ENCODE measurements around the gene PDHB. TPM values are rescaled to one million over a fixed set of nuclear protein-coding genes. Genes with fewer than 3 reads are reported as not detected.
A peak's percentile ranks its signal among the peaks of the same experiment; 100 is the strongest.

Gene PDHB
- 50.9 and 55.7 TPM in 2 replicates for total RNA-seq (2013; cell fraction: nucleolus; rRNA removed)
- total RNA-seq (2014; rRNA removed) (68.6 and 83.4 TPM in 2 replicates), total RNA-seq (2014; rRNA removed; fragmentation: Illumina TruSeq; extraction: Trizol) (83.2 and 85.3 TPM in 2 replicates), total RNA-seq (2021) (62.9 and 65.5 TPM in 2 replicates), polyA plus RNA-seq (2011; rRNA removed) (92.2 and 121 TPM in 2 replicates), polyA plus RNA-seq (2014; fragmentation: Illumina TruSeq; extraction: Trizol) (76.5 and 84.2 TPM in 2 replicates), polyA plus RNA-seq (2014; fragmentation: Nextera tagmentation; extraction: Ambion mirVana) (100 to 1,000 TPM; 167 to 224 TPM), polyA plus RNA-seq (2014; rRNA removed) (68.3 and 94.2 TPM in 2 replicates), polyA plus RNA-seq (2016; fragmentation: Nextera tagmentation; extraction: Ambion mirVana) (100 to 1,000 TPM; 120 to 123 TPM), polyA minus RNA-seq (2011; rRNA and poly(A)+ RNA removed) (36.3 and 42.7 TPM in 2 replicates), Bru-seq, nascent RNA (percentile 87 among the genes with signal in this experiment), BruChase-seq, experiment 1, labeled RNA remaining after a 6-hour chase (percentile 87 among the genes with signal in this experiment), BruChase-seq, experiment 2, labeled RNA remaining after a 2-hour chase (percentile 81 among the genes with signal in this experiment)
- polyA plus RNA-seq (2011; ENCODE audit: low read depth) = 32.4 TPM
- 48.6 and 54.9 TPM in 2 replicates for polyA plus RNA-seq (2011; cell fraction: cytosol; rRNA removed)
- 33.9 and 44.6 TPM in 2 replicates for polyA plus RNA-seq (2011; cell fraction: nucleus; rRNA removed)
- 38.7 and 47.0 TPM in 2 replicates for polyA plus RNA-seq (2012)
- polyA minus RNA-seq (2011; cell fraction: cytosol; rRNA and poly(A)+ RNA removed) = 13.9 and 20.2 TPM in 2 replicates
- polyA minus RNA-seq (2011; cell fraction: nucleus; rRNA and poly(A)+ RNA removed) = 18.6 and 28.8 TPM in 2 replicates
- long read RNA-seq, experiment 1, transcript PDHB-203 (9 exons, 1,535 nt) = minor isoform, 5 of 105 reads
- long read RNA-seq, experiment 1, transcript PDHB-201 (10 exons, 1,527 nt) = major isoform, 92 of 105 reads
- long read RNA-seq, experiment 1, partial matches to known transcripts = 1 of 105 reads
- long read RNA-seq, experiment 1, other reads (novel, unspliced or antisense) = 6 of 105 reads
- long read RNA-seq, experiment 2, transcript PDHB-202 (9 exons, 1,478 nt) = minor isoform, 12 of 822 reads
- long read RNA-seq, experiment 2, transcript PDHB-201 (10 exons, 1,527 nt) = major isoform, 780 of 822 reads
- long read RNA-seq, experiment 2, partial matches to known transcripts = 10 of 822 reads
- long read RNA-seq, experiment 2, other reads (novel, unspliced or antisense) = 18 of 822 reads

- FAIRE-seq (peak; percentile 56), ATAC-seq (peak; percentile 98), DNase-seq (ENCODE audit: low read depth, low spot score) (peak; percentile 59)
- Histone ChIP-seq H3K4me2 (ENCODE audit: control insufficient read depth, insufficient read depth) (peak within 1 kb of the TSS; percentile 69), H4K20me1 (ENCODE audit: control insufficient read depth, insufficient read depth) (no peaks in the 10 kb centered on the region; the same call in 1 of the 2 replicates), H3K4me3 (peak within 1 kb of the TSS; percentile 87), H3K4me1 (ENCODE audit: control insufficient read depth, insufficient read depth, low read length) (peaks cover 14% of the 10 kb centered on the region), H3K27ac (ENCODE audit: control insufficient read depth, insufficient read depth) (peak within 1 kb of the TSS; percentile 81), H3K36me3 (ENCODE audit: control insufficient read depth in 2 of 2, insufficient read depth in 2 of 2, low read length in 1 of 2) (no peaks in the 10 kb centered on the region; a peak in 3 of 4 replicates), H3K27me3 (replicated peaks in 1 of 2; ENCODE audit: control insufficient read depth in 2 of 2, insufficient read depth in 2 of 2, low read length in 1 of 2) (no peaks in the 10 kb centered on the region), H2AFZ (ENCODE audit: control insufficient read depth, low read depth, low read length) (peak within 1 kb of the TSS; percentile 97), H3K9me3 (replicated peaks; ENCODE audit: control insufficient read depth, insufficient read depth, low read length) (no peaks in the 10 kb centered on the region), H3K9ac (ENCODE audit: control insufficient read depth, insufficient read depth, low read length) (peak within 1 kb of the TSS; percentile 77), H3K79me2 (ENCODE audit: control insufficient read depth, insufficient read depth, low read length) (peaks cover 6% of the 10 kb centered on the region)
- ChIA-PET CTCF (interaction anchor here (0.7 to 2.3 kb wide), 6 partner anchors 15 to 216 kb away, joined by 3 to 7 read pairs (median 4); partner anchors contain the start of genes HTD2 and RPP14), SMC1A (ENCODE audit: uncharacterized antibody, unreplicated experiment) (interaction anchor here (1.0 to 2.9 kb wide), 5 partner anchors 15 to 127 kb away, joined by 3 to 15 read pairs (median 4); partner anchors contain the start of genes HTD2 and RPP14), POLR2A (interaction anchor here (0.6 to 1.2 kb wide), 3 partner anchors 48 to 127 kb away, joined by 3 to 7 read pairs (median 3); partner anchors contain the start of genes HTD2 and RPP14), RAD21 (ENCODE audit: unreplicated experiment) (interaction anchor here (0.6 to 1.1 kb wide), 6 partner anchors 18 to 127 kb away, joined by 3 to 4 read pairs (median 3); partner anchors contain the start of genes HTD2 and RPP14)
- in situ Hi-C loops (cut with MboI) (no loop called here), intact Hi-C loops (cut with micrococcal nuclease; ENCODE audit: unreplicated experiment) (loop anchor here (5.0 kb wide), 1 partner anchor 99 kb away; no protein-coding TSS in a partner anchor)
- 2% methylated on average over 58 of the region's 67 CpGs for WGBS (ENCODE audit: insufficient coverage, insufficient replicate concordance, low lambda C conversion rate, missing lambda C conversion rate)
- BruUV-seq (replicated peaks) = TSS peak; percentile 68
- peak; percentile 64 for TF ChIP-seq PBX3 (IDR thresholded peaks at IDR 0.05; ENCODE audit: insufficient replicate concordance, low read depth, low read length)
- 0 out of 2 replicates have a peak, but pooled peaks have one; percentile 40 for TF ChIP-seq TAF1 (IDR thresholded peaks at IDR 0.05; ENCODE audit: borderline replicate concordance, low read depth, low read length)
- TF ChIP-seq TBL1XR1 (IDR thresholded peaks at IDR 0.05; ENCODE audit: low read depth, low read length) = no peak
- TF ChIP-seq FOXM1 (IDR thresholded peaks at IDR 0.05; ENCODE audit: low read depth, low read length) = no peak
- peak; percentile 76; the same call in 1 of the 2 replicates for TF ChIP-seq MXI1 (IDR thresholded peaks at IDR 0.05; ENCODE audit: low read depth, low read length)
- no peak for TF ChIP-seq TARDBP (IDR thresholded peaks at IDR 0.05; ENCODE audit: borderline replicate concordance)
- no peak for TF ChIP-seq BCL3 (IDR thresholded peaks at IDR 0.05; ENCODE audit: borderline replicate concordance, insufficient read depth, low read depth, low read length, poor library complexity, severe bottlenecking)
- TF ChIP-seq HCFC1 (IDR thresholded peaks at IDR 0.05; ENCODE audit: low read length) = peak; percentile 24; the same call in 1 of the 2 replicates
- no peak for TF ChIP-seq CEBPZ (IDR thresholded peaks at IDR 0.05; ENCODE audit: low read depth, low read length)
- peak; percentile 53; the same call in 1 of the 2 replicates for TF ChIP-seq STAT1 (conservative IDR thresholded peaks at IDR 0.05)
Observed at GRCh38 chr3:58433400-58434167, at the start of gene PDHB. Gene PDHB, minus strand, starts transcription at chr3:58433832. Its CDS starts 23 bp downstream, at chr3:58433809.

Data from GM12878 (cell line).